RKO (cell line): Measurements from ENCODE around the gene THAP7.

ENCODE experiments used
- DNase-seq: peaks from one replicate; pipeline ENCODE4 v3.0.0-alpha.2; 2016; ENCODE audit warnings: low spot score

The THAP7 gene

GRCh38 chr22:20964090-20964798, 37.7 kb downstream of the THAP7 start:
- DNase-seq: no peak

- DNase-seq: no peak
Observed at GRCh38 chr22:20963201-20964052, 38.5 kb downstream of the THAP7 start.

DNA sequence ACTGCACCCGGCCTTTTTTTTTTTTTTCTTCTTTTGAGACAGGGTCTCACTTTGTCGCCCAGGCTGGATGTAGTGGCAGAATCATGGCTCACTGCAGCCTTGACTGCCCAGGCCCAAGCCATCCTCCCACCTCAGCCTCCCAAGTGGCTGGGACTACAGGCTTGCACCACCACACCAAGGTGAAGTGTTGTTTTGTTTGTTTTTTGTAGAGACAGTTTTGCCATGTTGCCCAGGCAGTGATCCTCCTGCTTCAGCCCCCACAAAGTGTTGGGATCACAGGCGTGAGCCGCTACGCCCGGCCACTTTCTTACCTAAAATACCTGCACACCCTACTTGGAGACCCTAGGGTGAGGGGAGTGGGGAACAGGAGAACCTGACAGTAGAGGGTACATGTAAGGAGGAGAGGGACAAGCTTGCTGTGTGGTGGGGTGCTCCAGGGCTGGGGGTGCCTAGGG, 39.4 kb downstream of the THAP7 start:
- DNase-seq: no peak

DNA sequence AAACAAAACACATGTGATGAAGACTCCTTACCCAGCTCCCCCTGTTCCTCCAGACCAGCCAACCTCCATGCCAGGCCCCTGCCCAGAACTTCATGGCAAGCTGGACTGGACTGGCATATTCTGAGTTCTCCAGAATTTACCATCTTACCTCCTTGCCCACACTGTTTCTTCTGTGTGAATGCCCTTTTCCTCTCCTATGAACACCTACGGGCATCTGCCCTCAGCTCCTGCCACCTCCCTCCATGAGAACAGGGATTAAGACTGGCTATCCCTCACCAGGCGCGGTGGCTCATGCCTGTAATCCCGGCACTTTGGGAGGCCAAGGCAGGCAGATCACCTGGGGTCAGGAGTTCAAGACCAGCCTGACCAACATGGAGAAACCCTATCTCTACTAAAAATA, 41.3 kb downstream of the THAP7 start:
- DNase-seq: no peak

GRCh38 chr22:20959578-20960461, 42.1 kb downstream of the THAP7 start:
- DNase-seq: no peak

- peak; percentile 60 for DNase-seq
Observed at GRCh38 chr22:20957683-20958431, 44.1 kb downstream of the THAP7 start.

DNA sequence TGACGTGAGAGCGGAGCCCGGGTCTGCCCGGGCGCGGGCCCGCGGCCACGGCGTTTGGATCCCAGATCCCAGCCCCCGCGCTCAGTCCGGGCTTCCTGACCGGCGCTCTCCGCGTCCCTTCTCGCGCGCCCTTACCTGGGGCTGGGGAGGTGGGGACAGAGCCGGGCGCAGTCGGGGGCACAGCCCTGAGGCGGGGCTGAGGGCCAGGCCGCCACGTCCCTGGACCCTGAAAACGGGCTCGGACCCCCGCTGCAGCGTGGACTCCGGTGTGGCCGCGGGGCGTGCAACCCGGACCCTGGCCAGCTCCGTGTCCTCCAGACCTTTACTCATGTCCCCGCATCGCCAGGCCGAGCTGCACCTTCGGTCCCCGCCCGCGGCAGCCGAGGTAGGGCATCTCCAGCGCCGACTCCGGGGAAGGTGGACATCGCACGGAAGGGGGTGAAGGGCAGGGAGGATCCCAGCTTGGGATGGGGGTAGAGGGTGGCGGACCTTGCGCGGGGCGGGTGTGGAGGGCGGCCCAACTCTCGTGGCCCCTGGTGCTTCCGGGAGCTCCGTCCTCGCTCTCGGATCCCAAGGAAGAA, 44.7 kb downstream of the THAP7 start:
- no peak for DNase-seq

GRCh38 chr22:20956258-20957101, 45.4 kb downstream of the THAP7 start:
- DNase-seq: peak; percentile 85

DNA sequence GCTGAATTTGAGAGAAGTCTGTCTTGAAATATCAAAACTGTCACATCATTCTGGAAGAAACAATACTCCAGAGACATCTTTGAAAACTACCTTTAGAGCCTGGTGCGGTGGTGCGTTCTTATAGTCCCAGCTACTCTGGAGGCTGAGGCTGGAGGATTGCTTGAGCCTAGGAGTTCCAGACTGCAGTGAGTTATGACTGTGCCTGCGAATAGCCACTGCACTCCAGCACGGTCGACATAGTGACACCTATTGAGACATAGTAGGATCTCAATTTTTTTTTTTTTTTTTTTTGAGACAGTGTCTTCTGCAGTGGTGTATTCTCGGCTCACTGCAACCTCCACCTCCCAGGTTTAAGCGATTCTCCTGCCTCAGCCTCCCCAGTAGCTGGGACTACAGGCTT, 46.4 kb downstream of the THAP7 start:
- DNase-seq: peak; percentile 50

- no peak for DNase-seq
Observed at GRCh38 chr22:20953668-20954500, 48.0 kb downstream of the THAP7 start.

- DNase-seq: no peak
Observed at GRCh38 chr22:20953342-20953608, 48.6 kb downstream of the THAP7 start.

DNA sequence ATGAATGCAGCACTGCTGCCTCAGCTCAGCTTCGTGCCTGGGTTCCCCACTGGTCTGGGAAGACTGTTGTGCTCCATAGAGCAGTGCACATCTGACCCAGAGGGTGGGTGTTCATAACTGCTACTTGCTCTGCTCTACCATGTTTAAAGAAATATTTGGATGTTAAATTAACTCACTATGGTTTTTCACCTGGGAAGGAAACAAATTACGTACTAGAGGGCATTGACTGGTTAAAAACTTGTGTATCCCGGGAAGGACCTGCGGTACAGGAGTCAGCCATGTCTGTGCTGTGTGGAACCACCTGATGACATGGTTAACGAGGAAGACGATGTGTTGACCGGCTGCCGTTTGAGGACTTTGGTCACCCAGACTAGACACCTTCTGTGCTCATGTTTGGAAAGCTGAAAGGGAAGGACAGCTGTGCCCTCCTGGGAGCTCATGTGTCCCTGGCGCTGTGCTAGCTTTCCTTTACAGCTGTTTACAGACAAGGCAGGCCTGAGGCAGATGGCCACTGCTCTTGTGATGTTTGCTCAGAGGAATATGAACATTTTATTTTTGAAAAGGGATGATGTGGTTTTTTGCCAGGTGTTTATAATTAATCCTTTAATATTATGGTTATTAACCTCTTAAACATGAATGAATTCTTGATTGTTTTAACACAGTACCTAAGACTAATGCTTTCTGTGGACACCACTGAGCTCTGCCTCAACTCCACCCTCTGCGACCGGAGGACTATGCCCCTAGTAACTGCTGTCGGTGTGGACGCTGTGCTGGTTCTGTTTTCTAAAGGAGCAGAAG, 49.2 kb downstream of the THAP7 start:
- no peak for DNase-seq

GRCh38 chr22:20951932-20952380, 50.0 kb downstream of the THAP7 start:
- no peak for DNase-seq

GRCh38 chr22:20951151-20951931, 50.6 kb downstream of the THAP7 start:
- no peak for DNase-seq

- DNase-seq: no peak
Observed at GRCh38 chr22:20949698-20950183, 52.2 kb downstream of the THAP7 start.
